HG03280 (cell line): ENCODE data around the gene LCNL1.

Experiments
- ATAC-seq: cut with Tn5 transposase; IDR thresholded peaks from one replicate; pipeline ENCODE4 v1.9.1; 2021; ENCODE audit warnings: mild to moderate bottlenecking, moderate library complexity; ENCODE audit not compliant: unreplicated experiment

LCNL1 gene

DNA sequence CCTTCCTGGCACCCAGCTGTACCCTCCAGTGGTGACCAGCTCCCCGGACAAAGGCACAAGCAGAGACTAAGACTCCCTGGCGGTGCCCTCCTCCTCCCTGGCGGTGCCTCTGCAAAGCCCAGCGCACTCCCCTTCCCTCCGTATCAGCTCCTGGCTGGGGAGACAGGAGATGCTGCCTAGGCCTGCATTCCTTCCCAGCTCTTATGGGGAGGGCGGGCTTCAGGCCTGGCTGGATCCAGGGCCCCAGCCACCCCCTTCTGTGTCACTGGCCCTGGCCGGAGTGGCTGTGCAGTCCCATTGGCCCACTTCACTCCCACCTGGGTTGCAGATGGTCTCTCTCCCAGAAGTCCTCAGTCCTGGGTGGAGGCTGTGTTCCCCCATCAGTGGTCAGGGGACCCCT is 24.3 kb upstream of the LCNL1 start:
- ATAC-seq: no peak

DNA sequence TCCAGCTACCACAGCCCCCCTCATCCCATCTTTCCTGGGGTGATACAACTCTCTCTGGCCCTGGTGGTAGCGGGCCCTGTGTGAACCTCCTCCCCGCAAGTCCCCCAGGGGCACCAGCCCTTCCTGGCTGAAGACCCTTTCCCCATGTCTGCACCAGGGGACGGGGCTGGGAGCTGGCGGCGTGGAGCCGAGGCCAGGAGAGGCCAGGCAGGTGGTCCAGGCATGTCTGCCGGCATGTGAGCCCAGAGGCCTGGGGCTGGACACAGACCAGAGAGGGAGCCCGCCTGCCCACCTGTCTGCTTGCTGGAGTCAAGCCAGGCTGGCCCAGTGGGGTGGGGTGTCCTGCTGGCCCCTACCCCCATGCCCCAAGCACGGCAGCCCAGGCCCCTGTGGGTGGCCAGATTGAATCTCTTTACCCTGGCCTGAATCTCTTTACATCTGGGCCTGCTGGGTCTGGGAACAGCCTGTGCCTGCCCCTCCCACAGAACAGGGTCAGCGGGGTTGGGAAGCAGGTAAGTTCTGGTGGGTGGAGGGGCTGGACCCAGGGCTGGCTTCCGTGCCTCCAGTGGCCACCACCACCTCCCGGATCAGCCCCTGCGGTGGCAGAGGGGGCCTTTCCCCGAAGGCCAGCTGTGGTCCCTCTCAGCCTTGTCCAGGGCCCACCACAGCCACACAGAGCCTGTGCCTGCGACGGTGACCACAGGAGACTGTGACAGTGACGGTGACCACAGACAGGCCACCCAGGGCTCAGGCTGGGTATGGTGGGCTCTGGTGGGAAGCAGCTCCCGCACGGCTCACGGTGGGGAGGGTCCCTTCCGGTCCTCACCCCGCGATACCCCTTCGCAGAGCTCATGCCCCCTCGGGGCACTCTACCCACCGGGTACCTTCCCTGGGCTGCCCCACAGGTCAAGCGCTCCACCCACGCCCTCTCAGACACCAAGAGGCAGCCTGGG is 23.6 kb upstream of the LCNL1 start:
- ATAC-seq: no peak

DNA sequence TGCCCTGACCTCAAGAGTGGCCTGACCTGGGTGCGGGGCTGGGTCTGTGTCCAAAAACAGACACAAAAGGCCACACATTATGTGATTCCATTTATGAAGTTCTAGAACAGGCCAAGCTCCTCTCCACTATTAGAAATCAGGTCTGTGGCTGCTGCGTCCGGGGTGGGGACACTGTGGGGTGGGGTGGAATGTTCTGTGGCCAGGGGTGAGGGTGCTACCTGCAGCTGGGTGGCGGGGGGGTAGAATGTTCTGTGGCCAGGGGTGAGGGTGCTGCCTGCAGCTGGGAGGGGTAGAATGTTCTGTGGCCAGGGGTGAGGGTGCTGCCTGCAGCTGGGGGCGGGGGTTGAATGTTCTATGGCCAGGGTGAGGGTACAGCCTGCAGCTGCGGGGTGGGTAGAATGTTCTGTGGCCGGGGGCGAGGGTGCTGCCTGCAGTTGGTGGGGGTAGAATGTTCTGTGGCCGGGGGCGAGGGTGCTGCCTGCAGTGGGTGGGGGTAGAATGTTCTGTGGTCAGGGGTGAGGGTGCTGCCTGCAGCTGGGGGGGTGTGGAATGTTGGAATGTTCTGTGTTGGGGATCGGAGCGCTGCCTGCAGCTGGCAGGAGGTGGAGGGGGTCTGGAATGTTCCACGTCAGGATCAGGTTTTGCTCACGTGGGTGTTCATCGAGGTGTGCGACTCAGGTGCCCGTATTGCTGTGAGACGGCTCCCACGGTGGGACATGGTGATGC is 22.4 kb upstream of the LCNL1 start:
- ATAC-seq: no peak

DNA sequence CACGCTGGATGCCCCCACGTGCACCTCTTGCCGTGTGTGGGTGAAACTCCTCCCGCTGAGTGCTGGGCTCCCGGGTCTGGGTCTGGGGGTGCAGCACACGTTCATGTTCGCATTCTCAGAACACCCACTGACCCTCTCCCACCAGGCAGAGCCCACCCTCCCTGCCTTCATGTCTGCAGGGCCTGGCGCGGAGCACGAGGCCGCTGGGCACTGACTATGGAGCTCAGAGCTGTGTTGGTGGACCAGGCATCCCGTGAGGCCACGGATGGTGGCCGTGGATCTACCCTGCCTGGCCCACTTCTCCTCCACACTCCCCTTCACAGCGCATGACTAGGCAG is 21.9 kb upstream of the LCNL1 start:
- no peak for ATAC-seq

DNA sequence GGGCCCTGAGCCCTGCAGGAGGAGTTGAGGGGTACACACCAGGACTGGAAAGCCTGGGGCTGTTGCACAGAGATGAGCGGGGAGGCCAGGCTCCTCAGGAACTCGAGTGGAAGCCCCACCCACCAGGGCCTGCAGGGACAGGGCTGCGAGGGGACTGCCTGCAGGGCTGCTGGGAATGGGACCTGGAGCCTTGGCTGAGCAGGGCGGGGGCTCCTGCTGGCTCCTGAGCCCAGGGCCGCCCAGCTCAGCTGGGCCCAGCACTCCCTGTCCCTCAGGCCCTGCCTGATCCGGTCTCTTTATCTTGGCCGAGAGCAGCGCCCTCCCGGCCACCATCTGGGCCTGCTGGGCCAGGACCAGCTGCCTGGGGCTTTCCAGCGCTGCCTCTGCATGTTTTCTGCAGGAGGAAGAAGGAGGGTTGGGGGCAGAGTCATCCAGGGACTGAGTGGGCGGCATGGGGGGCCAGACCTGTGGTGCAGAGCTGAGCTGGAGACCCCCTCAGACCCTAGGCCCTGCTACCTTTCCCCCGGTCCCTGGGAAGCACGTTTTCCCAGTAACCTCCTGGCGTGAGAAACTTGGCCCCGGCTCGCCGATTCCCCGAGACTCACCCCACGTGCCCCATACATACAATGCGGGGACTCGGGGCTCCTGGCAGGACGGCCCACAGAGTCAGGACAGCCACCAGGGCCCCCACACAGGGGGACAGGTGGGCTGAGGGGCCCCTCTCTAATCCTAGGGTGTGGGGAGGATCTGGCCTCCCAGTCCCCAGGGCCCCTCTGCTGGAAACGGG is 21.3 kb upstream of the LCNL1 start:
- no peak for ATAC-seq

DNA sequence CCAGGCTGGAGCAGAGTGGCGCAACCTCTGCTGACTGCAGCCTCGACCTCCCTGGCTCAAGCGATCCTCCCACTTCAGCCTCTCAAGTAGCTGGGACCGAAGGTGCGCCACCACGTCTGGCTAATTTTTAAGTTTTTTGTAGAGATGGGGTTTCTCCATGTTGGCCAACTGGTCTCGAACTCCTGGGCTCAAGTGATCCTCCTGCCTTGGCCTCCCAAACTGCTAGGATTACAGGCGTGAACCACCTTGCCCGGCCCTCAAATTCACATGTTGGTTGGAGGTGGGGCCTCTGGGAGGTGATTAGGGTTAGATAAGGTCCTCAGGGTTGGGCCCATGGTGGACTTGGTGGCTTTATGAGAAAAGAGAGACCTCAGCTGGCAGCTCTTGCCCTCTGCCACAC is 20.6 kb upstream of the LCNL1 start:
- ATAC-seq: no peak

DNA sequence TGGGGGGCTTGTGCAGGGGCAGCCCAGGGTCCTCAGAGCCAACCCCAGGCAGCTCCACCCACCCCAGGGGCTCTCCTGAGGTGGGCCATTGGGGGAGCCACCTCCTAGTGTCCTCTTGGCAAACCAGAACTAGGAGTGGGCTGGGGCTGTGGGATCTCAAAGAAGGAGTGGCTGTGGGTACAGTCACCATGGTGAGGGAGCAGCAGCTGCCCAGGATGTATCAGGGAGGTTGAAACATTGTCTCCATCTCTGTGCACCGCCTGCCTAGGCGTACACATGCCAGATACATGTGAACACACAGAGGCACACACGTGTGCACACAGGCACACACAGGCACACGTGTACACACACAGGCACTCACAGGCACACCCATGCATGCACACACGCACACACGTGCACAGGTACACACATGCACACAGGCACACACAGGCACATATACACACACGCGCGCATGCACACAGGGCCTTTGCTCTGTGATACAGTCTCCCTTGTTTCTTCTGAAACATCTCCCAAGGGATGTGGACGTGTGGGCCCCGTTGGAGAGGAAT is 20.0 kb upstream of the LCNL1 start:
- ATAC-seq: no peak

DNA sequence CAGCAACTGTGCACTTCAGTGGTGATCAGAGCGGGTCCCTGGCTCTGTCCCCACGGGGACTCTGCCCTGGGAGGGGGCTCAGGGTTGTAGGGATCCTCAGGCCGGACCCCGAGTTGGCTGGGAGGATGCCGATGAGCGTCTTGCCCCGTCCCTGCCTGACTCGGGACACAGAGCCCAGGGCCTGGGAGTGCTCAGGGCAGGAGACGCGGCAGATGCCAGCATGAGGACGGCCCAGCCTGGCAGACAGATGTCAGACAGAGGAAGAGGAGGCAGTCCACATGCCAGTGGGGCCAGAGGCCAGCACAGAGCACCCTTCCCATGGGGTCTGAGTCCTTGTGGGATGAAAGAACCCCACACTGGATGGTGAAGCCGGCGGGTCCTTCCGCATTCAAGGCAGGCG is 19.5 kb upstream of the LCNL1 start:
- no peak for ATAC-seq

DNA sequence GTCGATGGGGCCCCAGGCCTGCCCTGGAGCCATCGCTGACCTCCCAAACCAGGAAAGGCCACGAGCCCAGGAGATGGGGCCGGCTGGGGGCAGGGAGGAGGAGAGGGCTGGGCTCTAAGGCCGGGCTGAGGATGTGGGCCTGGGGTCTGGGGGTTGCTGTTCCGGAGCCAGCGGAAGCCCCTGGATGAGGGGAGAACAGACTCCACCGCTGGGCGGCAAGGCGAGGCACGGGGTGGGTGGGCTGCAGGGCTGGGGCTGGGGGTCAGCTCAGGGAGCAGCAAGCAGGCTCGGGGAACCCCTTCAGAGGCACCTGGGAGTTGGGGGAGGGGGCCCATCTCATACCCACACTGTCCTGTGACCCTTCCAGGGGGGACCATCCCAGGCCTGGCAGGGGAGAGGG is 19.0 kb upstream of the LCNL1 start:
- no peak for ATAC-seq

DNA sequence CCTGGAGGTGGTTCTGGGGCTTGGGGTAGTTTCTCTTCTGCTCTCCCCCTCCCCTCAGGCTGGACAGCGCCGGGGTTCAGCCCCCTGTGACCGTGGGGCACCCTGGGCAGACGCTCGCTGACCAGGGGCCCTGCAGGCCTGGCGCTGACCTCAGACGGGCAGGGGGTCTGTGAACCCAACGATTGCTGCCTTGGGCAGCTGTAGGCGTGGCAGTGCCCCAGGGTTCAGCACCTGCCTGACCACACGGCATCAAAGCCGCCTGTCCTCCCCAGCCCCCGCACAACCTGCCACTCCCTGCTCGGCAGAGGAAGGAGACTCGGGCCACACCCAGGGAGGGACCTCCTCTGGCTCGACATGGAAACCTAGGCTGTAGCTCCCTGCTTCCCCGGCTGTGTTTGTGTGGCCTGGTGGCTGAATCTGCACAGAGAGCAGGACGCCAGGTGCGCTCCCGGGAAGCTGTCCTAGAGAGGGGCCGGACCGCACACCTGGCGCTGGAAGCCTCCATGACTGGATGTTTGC is 18.6 kb upstream of the LCNL1 start:
- ATAC-seq: no peak

DNA sequence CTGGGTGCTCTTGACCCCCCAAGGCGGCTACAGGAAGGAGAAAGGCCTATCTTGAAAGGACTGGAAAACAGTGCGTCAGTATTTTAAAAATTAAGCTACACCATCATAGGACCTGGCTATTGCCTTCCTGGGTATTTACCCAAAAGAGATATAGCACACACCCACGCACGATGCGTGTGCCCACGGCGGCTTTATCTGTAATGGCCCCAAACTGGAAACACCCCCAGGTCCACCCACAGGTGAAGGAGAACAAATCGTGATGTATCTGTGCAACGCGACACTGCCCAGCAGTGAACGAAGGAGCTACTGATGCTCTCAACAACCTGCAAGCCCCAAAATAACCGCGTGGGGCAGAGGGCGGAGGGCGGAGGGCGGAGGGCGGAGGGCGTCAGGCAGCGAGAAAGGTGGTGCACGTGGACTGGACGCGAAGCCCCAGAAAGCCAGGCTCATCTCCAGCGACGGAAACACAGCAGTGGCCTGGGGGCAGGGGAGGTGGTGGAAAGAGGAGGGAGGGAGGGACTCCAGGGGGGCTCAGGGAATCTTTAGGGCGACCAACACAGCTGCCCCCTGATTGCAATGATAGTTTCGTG is 17.9 kb upstream of the LCNL1 start:
- no peak for ATAC-seq

DNA sequence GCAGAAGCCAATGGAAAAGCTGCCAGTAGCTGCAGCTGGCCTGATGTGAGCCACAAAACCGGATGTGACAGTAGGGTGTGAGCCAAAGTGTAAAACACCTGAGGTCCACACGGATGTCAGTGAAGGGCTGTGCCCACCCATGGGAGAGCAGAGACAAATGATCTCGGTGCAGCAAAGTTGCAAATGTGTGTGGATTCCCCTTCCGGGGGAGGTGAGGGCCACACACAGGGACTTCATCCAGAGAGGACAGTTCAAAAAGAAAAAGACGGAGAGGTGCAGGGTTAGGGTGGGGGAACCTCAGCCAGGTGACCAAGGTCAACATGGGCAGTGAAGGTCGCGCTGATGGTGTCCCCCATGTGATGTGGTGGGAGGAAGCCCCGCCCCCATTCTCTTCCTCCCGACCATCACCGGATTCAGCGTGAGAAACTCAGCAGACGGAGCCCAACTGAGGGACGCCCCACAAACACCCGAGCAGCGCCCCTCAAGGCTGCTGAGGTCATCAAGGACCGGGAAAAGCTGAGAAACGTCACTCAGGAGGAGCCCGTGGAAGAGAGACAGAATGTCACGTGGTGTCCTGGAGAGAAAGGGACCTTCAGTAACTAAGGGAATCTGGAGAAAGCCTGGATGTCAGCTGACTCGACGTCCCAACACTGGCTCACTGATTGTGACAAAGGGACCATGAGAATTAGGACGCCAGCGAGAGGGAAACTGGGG is 16.9 kb upstream of the LCNL1 start:
- no peak for ATAC-seq

DNA sequence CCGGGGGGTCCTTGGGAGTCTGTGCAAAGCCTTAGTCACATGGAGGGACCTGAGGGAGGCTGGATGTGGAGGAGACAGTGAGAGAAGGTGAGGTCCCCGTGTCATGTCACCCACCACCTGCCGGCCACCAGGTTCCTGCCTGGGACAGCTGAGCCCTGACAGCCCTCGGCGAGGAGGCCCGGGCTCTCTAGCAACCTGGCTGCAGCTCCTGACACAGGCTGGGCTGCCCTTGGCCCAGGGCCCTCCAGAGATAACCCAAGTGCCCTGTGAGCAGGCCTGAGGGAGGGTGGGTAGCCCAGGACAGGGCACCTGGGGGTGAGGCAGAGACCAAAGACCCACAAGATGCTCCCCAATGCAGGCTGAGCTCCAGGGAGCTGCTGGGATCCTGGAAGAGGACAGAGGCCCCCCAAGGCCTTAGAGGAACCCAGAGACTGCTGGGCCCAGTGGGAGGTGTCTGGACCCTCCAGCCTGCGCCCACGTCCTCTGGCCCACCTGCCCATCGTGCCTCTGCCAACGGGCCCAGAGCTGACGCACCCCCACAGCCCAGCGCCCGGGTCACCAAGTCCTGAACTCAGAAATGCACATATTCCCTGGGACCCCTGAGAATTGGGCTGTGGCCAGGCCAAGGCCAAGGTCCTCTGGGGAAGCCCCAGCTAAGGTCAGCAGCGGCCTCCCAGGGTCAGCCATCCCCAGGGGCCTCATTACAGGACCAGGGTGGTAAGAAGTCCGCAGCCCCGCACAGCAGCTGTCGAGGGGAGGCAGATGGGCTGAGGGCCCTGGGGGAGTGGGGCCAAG is 14.3 kb upstream of the LCNL1 start:
- ATAC-seq: no peak

DNA sequence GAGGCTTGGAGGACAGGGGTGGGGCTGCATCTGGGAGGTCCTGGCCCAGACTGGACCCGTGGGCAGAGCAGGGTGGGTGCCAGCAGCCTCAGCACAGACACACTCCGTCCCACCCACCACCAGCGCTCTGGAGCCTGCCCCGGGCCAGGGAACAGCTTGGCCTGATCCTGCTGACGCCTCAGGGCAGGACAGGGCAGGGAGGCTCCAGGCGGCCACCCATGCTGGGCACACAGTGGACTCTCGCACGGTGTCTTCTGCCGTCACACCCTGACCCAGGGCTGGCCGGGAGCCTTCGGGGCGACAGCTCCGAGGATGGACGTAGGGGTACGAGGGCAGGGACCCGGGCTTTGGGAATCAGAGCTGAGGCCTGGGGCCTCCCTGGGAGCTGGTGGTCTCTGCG is 13.6 kb upstream of the LCNL1 start:
- no peak for ATAC-seq

DNA sequence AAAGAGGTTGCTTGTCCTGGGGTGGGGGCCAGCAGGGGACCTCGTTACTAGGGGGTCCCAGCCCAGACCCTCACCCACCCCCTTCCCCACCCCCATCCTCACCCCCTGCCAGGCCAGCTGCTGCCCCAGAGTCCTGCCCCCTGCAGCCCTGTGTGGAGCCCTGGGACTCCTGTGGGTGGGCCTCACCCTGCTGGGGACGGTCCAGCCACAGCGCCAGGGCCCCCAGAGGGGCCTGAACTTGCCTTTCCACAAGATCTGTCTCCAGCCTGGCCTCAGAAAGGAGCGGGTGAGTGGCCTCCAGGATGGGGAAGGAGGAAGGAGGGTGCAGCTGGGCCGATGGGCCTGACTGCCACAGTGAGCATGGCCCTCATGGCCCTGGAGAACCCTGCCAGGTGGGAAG is 13.0 kb upstream of the LCNL1 start:
- ATAC-seq: no peak

DNA sequence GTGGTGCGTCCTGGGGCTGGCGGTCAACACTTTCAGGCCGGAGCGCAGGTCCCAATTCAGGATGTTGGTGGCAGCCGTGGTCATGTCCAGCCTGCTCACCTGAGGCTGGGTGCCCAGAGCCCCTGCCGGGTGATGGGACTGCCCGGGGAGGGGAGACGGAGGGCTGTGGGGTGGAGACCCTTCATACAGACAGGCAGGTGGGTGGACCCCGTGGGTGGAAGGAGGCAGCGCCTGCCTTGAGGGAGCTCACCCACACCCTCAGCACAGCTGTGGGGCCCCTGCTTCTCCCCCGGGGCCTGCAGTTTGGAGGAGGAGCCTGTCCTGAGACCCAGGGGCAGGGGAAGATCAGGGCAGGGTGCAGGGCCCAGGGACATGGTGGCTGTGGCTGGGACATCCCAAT is 12.4 kb upstream of the LCNL1 start:
- ATAC-seq: no peak

DNA sequence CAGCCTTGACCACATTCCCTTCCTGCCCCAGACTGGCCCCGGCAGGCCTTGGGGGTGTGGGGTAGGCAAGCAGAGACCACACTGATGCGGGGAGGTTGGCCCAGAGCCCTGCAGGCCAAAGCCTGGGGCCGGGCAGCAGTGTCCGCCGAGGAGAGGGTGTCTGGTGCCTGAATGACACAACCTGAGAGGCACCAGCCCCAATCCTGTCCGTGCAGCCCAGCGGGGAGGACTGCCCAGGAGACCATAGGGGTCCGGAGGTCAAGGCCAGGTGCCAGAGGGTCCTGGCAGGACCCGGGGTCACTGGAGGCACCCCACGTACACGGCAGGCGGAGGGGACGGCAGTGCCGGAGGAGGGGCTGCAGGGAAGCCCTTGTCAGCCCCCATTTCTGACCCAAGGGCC is 11.0 kb upstream of the LCNL1 start:
- ATAC-seq: no peak

DNA sequence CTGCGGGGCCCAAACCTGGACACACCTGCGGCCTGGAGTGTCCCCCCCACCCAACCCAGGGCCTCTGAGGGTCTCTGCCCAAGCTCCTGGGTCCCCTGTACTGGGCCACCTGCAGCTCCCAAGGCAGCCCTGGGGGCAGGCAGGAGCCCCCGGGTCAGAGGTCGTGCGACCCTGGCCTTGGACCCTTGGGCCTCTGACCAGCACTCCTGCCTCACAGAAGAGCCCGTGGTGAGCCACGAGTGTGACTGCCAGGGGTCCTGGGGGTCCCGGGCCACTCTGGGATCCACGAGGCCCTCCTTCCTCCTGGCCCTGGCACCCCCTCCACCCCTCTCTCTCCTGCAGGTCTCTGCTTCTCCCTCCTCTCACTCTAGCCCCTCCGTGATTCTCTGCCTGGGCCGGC is 10.5 kb upstream of the LCNL1 start:
- ATAC-seq: no peak

DNA sequence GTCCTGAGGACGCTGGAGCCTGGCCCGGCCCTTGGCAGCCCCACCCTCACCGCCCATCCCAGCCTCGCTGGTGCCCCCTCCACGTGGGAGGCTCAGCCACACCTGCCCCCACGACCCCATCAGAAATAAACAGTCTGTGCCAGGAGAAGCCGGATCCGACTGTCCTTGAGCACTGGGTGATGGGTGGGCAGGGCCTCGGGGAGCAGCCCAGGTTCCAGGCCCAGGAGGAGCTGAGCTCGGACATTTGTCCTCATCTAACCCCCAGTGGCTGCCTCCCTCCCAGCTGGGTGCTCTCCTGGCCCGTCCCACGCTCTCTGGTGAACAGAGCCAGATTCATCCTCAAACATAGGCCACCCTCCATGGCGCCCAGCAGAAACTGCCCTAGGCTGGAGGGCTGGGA is 10.1 kb upstream of the LCNL1 start:
- ATAC-seq: no peak
